ENCODE results near the gene ATP9B. TPM values are rescaled to one million over a fixed set of nuclear protein-coding genes. Genes with fewer than 3 reads are reported as not detected.

ATP9B gene
- total RNA-seq, 2 donors from 2014 or later: 22.5 to 72.9 TPM

DNA sequence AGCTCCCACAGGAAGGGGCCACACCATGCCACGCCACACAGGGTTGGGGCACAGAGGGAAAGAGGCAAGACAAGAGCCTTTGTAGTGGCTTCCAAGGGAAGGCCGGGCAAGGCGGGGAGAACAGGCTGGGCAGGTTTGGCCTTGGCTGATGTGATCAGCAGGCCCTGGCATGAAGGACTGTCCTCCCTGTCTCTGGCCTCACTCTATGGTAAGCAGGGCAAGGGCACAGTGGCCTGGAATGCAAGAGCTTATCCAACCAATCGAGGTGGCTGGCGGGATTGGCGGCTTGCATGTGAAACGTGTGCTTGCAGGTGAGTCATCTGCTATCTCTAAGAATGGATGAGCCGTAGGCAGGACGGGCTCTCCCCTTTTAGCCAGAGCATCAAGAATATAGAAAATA lies 6.4 kb upstream of the ATP9B start:
- DNase-seq (ENCODE audit: low spot score): no peak
- H3K9me3 ChIP-seq: no peaks in the 10 kb centered on the region

GRCh38 chr18:79064228-79064627 lies 5.0 kb upstream of the ATP9B start:
- no peaks in the 10 kb centered on the region for H3K4me1 ChIP-seq (ENCODE audit: control insufficient read depth in 1 of 2, low read depth in 2 of 2)
- TF ChIP-seq, protein P1, sequence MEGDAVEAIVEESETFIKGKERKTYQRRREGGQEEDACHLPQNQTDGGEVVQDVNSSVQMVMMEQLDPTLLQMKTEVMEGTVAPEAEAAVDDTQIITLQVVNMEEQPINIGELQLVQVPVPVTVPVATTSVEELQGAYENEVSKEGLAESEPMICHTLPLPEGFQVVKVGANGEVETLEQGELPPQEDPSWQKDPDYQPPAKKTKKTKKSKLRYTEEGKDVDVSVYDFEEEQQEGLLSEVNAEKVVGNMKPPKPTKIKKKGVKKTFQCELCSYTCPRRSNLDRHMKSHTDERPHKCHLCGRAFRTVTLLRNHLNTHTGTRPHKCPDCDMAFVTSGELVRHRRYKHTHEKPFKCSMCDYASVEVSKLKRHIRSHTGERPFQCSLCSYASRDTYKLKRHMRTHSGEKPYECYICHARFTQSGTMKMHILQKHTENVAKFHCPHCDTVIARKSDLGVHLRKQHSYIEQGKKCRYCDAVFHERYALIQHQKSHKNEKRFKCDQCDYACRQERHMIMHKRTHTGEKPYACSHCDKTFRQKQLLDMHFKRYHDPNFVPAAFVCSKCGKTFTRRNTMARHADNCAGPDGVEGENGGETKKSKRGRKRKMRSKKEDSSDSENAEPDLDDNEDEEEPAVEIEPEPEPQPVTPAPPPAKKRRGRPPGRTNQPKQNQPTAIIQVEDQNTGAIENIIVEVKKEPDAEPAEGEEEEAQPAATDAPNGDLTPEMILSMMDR (IDR thresholded peaks at IDR 0.05): no peak
- H3K9me3 ChIP-seq: no peaks in the 10 kb centered on the region
- DNase-seq (ENCODE audit: low spot score) (no peak), ATAC-seq (ENCODE audit: insufficient number of reproducible peaks, low FRiP score, low read depth) (no peak)
- no peak overlapping the region for H3K27ac ChIP-seq
- no peak overlapping the region for H3K4me3 ChIP-seq
- no peaks in the 10 kb centered on the region for H3K36me3 ChIP-seq
- H3K27me3 ChIP-seq (replicated peaks; ENCODE audit: insufficient read depth): no peaks in the 10 kb centered on the region

More for the DNA sequence above, 6.4 kb upstream of the ATP9B start:
- TF ChIP-seq, protein P1 (IDR thresholded peaks at IDR 0.05): no peak
- ATAC-seq (ENCODE audit: insufficient number of reproducible peaks, low FRiP score, low read depth): no peak
- Histone ChIP-seq H3K27ac (no peak overlapping the region), H3K4me3 (no peak overlapping the region), H3K4me1 (ENCODE audit: control insufficient read depth in 1 of 2, low read depth in 2 of 2) (no peaks in the 10 kb centered on the region), H3K27me3 (replicated peaks; ENCODE audit: insufficient read depth) (no peaks in the 10 kb centered on the region), H3K36me3 (no peaks in the 10 kb centered on the region)

DNA sequence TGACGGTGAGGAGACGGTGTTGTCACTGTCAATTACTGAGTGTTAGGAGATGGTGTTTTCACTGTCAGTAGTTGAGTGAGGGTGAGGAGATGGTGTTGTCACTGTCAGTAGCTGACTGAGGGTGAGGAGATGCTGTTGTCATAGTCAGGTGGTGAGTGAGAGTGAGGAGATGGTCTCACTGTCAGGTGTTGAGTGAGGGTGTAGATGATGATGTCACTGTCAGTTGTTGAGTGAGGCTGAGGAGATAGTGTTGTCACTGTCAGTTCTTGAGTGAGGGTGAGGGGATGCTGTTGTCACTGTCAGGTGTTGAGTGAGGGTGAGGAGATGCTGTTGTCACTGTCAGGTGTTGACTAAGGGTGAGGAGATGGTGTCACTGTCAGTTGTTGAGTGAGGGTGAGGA lies 3.4 kb upstream of the ATP9B start:
- Histone ChIP-seq H3K4me1 (ENCODE audit: control insufficient read depth in 1 of 2, low read depth in 2 of 2) (peaks cover 7 to 9% of the 10 kb centered on the region in 2 donors), H3K9me3 (no peaks in the 10 kb centered on the region), H3K27me3 (replicated peaks; ENCODE audit: insufficient read depth) (no peaks in the 10 kb centered on the region), H3K4me3 (no peak overlapping the region), H3K36me3 (no peaks in the 10 kb centered on the region), H3K27ac (no peak overlapping the region)
- DNase-seq (ENCODE audit: low spot score): no peak
- no peak for ATAC-seq (ENCODE audit: insufficient number of reproducible peaks, low FRiP score, low read depth)
- TF ChIP-seq, protein P1 (IDR thresholded peaks at IDR 0.05): no peak

GRCh38 chr18:79067611-79068010 lies 1.6 kb upstream of the ATP9B start:
- no peak overlapping the region for H3K4me3 ChIP-seq
- H3K27ac ChIP-seq: no peak overlapping the region
- ATAC-seq (ENCODE audit: insufficient number of reproducible peaks, low FRiP score, low read depth): no peak
- H3K4me1 ChIP-seq (ENCODE audit: control insufficient read depth in 1 of 2, low read depth in 2 of 2): peaks cover 12 to 16% of the 10 kb centered on the region in 2 donors
- no peak for DNase-seq (ENCODE audit: low spot score)
- no peaks in the 10 kb centered on the region for H3K27me3 ChIP-seq (replicated peaks; ENCODE audit: insufficient read depth)
- TF ChIP-seq, protein P1 (IDR thresholded peaks at IDR 0.05): no peak
- no peaks in the 10 kb centered on the region for H3K9me3 ChIP-seq
- no peaks in the 10 kb centered on the region for H3K36me3 ChIP-seq

DNA sequence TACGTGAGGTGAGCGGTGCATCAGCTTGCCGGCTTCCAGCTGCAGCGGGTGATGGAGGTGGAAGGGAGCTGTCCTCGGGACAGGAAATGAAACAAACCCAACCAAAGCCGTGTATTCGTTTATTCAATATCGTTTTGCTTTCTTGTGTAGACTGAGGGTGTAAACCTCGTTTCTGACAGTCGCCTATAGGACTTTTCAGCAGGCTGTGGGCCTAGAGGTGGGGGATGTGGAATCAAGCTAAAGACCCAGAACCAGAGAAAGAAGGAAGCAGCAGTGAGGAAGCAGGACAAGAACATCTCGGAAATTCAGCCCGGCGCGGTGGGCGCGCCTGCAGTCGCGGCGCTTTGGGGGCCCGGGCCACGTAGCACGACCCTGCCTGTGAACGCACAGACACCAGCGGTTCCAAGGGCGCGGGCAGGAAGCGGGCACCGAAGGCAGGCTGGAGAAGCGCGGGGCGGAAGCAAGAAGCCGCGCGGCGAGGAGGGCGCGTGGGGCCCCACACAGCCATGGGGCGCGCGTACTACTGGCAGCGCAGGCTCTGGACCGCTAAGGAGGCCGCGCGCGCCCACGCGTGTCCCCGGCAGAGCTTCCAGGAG lies 755 bp upstream of the ATP9B start:
- peak overlapping the region; percentile 87 to 96 for H3K27ac ChIP-seq
- no peak for DNase-seq (ENCODE audit: low spot score)
- H3K4me1 ChIP-seq (ENCODE audit: control insufficient read depth in 1 of 2, low read depth in 2 of 2): peaks cover 12 to 16% of the 10 kb centered on the region in 2 donors
- ATAC-seq (ENCODE audit: insufficient number of reproducible peaks, low FRiP score, low read depth): no peak
- TF ChIP-seq, protein P1 (IDR thresholded peaks at IDR 0.05): no peak
- H3K27me3 ChIP-seq (replicated peaks; ENCODE audit: insufficient read depth): no peaks in the 10 kb centered on the region
- no peaks in the 10 kb centered on the region for H3K36me3 ChIP-seq
- peak overlapping the region; percentile 91 for H3K4me3 ChIP-seq
- no peaks in the 10 kb centered on the region for H3K9me3 ChIP-seq

Measured in thoracic aorta (tissue), 2 donors.